Kidney capillary endothelial cell (primary cell): Measurements from ENCODE around the gene ATP13A2.

Source experiments
- DNase-seq: peaks from one replicate; pipeline ENCODE4 v3.0.0-alpha.2; 2018; ENCODE audit warnings: low spot score

The ATP13A2 gene

DNA sequence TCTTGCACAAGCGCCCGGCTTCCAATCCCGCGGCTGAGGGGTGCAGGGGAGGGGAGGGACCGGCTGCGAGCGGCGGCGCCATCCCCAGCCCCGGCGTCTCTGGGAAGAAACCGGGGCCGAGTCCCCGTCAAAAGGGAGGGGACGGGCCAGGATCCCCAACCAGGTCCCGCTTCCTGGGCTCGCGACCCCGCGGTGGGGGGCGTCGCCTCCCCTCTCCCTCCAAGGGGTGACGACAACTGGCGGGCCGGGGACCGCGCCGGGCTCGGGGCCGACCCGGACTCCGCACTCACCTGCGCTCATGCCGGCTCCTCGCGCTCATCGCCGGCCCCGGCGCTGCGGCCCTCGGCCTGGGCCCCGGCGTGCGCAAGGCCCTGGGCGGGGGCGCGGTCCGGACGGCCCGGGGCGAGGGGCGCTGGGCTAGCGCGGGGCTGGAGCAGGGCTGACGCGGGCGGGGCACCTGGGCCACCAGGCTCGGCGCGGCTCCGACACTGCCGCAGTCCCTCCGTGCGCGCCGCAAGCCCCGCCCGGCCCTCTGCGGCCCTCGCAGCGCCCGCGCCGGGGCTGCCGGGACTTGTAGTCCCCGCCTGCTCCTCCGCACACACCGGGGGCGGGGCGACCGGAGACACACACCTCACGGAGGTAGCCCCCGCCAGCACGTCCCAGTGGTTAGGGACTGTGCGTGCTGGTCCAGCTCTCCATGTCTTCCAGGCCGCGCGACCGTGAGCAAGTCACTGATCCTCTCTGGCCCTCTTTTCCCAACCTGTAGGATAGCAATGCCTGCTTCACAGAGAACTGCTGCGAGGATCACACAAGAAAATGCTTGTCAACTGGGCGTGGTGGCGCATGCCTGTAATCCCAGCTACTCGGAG is at the start of gene ATP13A2:
Gene ATP13A2 (minus strand): TSS at position 490 of the 869 bp plus-strand sequence. CDS start 190 bp downstream, at position 300.
- peak; percentile 66 for DNase-seq

DNA sequence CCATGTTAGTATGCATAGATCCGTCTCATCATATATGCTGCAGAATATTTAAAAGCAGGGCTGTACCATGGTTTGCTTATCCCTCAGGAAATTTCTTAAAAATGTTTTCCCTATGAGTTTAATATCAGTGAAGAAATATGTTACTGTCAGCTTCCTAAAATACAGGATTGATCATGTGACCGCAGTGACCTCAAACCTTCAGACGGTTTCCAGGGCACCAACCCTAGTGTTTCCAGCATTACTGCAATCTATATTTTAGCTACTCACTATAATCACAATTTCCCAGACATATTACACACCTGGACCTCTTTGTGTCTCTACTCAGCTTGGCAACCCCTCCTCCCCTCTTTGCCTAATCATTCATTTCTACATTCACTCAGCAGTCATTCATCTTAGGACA is 49.8 kb upstream of the ATP13A2 start:
- DNase-seq: no peak

GRCh38 chr1:17060306-17060749 is 48.6 kb upstream of the ATP13A2 start:
- no peak for DNase-seq

DNA sequence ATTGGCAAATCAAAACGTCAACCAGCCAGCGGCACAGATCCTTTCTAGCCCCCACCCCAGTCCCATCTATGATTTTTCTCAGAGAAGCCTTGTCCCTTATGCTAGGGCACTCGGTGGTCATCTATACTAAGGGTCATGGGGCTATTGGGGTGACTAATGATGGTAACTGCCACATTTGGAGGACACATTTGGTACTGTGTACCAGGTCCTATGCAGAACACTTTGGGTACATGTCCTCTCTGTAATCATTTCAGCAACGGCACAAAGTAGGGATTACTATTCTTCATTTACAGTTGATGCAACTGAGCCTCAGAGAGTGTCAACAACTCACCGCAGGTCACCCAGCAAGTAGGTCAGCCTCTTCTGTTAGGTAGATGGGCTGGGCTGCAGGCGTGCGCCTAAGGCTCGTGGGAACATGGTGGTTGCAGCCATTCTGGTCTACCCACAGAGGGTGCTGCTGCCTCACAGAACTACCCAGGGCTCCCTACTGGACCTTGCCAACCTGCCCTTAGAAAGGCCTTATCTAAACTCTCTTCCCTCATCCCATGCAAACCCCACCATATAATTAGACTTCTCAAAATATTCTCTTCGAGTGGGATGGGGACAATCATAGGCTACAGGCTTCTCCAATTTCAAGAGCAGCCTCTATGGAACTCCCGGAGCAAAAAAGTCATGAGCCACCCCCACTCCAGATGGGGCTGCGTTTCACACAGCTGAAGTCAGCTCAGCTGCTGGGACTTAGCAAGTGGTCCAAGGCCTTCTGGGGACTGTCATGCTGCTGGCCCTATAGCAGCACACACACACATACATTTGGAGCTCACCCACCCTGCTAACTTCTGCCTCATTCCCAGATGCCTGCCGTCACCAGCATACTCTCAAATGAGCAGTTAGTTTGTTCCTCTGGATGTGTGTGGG is 47.9 kb upstream of the ATP13A2 start:
- peak; percentile 76 for DNase-seq

DNA sequence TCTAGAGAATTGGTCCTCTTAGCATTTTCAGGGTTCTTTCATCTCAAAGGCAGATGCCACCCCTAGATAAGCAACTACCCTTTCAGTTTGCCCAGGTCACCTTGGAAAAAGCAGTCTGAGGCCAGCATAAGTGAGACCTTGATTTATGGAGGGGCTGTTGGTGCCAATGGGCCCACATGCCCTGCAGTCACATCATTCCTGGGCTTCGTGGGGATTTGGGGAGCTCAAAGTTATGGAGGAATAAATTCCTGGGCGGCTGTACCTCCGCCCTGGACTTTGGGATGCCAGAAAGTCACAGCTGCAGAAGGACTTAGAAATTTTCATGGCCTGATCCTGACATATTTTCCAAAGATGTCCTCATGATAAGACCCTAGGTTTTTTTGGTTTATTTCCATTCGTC is 44.8 kb upstream of the ATP13A2 start:
- DNase-seq: no peak

- DNase-seq: no peak
These were observed 44.1 kb upstream of the ATP13A2 start for GRCh38 chr1:17055801-17056200.

DNA sequence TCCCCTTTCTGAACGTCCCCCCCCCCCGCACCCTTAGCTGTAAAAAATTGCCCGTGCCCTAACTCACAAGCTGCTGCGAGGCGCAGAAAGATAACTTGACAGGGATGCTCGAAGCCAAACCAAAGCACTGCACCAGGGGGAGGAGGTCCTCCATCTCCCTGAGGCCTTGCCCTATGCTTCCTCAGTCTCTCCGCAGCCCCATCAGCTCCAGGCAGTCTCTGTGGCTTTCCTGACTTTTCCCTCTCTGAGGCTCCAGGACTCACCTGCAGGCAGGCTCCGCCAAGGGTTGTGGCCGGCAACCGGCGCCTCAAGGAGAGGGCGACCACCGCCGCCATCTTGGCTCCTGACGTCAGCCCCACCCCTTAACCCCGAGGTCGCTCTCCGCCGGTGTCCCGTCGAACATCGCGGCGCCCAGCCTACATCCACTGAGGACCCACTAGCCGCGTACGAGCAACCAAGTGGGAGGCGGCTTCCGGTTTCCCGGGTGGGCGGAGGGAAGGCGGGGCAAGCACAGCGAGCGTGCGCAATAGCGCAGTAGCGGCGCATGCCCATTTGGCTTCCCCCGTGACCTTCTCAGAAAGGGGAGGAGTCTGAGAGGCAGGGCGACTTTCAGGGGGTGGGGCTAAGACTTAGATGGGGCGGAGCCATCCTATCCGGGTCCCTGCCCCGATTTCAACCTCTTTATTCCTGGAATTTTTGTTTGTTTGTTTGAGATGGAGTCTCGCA is 42.1 kb upstream of the ATP13A2 start, which contains the start of gene SDHB:
Gene SDHB (minus strand): TSS at position 348 of the 726 bp plus-strand sequence. CDS start 13 bp downstream, at position 335.
- peak; percentile 97 for DNase-seq

DNA sequence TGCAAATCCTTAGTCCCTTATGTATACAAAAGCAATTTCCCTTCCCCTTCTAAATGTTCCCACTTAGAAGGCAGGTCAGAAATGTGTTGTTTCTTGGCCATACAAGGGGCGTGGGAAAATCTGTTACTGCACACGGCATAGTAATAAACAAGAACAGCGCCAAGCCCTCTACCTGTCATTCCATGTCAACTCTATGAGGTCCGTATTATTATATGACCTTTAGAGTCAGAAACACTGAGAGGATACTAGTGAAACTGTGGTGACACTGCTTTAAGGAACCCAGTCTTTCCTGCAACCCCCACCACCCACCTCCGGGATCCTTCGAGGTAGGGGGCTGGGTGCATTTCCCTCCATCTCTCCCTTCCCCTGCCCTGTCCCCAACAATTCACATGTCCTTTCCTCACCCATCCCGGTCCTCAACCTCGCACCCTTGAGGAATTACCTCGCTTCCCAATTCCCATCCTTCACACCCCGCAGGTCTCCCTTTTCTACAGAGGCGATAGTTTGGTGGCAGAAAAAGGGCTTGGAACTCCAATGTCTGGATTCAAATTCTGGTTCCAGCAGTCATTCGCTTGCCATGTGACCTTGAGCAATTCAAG is 41.5 kb upstream of the ATP13A2 start:
- DNase-seq: no peak

- DNase-seq: no peak
These were observed 40.9 kb upstream of the ATP13A2 start for GRCh38 chr1:17052641-17053040.

DNA sequence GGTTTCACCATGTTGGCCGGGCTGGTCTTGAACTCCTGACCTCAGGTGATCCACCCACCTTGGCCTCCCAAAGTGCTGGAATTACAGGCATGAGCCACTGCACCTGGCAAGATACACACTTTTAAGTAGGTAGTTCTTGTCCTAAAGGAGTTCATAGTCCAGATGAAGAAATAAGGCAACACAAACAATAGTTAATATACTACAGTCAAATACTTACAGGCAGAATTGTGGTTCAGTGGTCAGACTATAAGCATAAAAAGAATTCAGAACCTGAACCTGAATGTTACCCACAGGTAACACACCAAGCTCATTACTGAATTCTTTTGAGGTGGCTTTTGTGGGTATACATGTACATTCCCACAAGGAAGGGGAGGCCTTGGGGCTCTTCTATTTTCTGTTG is 40.3 kb upstream of the ATP13A2 start:
- no peak for DNase-seq

GRCh38 chr1:17047924-17048323 is 36.2 kb upstream of the ATP13A2 start:
- no peak for DNase-seq

DNA sequence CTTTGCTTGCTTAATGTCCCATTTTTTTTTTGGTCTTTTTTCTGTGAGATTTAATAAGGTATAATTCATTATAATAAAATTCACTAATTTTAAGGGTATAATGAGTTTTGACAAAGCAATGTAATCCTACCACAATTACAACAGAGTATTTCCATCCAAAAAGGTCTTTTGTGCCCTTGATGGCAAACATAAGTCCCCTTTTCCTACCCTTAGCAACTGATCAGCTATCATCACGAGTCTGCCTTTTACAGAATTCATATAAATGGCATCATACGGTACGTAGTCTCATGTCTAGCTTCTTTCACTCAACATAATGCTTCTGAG is 34.6 kb upstream of the ATP13A2 start:
- no peak for DNase-seq

GRCh38 chr1:17045634-17046333 is 34.1 kb upstream of the ATP13A2 start:
- peak; percentile 57 for DNase-seq

GRCh38 chr1:17045150-17045549 is 33.4 kb upstream of the ATP13A2 start:
- no peak for DNase-seq

DNA sequence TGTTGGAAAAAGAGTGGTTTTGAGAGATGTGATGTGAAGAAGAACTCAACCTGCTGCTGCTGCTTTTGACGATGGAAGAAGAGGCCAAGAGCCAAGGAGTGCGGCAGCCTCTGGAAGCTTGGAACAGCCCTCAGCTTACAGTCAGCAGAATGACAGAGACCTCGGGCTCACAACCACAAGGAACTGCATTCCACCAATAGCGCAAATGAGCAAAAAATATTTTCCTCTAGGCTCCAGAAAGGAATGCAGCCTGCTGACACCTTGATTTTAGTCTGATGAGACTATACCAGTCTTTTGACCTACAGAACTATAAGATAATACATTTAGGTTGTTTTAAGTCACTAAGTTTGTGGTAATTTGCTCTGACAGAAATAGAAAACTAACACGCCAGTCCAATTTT is 31.9 kb upstream of the ATP13A2 start:
- DNase-seq: no peak

- no peak for DNase-seq
These were observed 28.4 kb upstream of the ATP13A2 start for GRCh38 chr1:17040135-17040534.

DNA sequence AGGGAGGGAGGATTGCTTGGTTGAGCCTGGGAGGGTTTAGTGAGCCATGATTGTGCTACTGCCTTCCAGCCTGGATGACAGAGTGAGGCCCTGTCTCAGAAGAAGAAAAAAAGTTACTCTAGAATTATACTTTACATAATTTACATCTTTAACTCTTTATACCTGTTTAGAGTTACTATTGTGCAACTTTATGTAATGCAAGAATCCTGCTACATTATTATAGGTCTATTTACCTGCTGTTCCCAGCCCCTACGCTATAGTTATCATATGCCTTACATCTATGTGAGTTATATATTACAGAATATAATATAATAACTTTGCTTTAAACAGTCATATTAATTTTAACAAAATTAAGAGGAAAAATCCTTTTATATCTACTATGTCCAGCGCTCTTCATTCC is 27.8 kb upstream of the ATP13A2 start:
- DNase-seq: no peak

DNA sequence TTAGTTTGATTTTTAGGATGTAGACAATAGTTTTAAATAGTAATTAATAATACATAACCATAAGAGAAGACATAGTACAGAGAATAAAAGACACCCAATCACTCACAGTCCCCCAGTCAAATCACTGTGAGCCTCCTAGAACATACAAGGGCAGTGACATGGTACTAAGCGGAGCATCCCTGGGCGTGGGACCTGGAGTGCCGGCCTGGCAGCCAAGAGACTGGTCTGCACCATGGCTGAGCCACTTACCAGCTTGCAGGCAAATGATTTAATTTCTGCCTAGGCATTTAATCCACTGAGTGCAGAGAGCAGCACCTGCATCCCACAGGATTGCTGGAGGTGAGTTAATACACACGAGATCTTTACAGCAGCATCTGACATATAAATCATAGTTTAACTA is 21.8 kb upstream of the ATP13A2 start:
- DNase-seq: no peak

GRCh38 chr1:17032741-17033140 is 21.0 kb upstream of the ATP13A2 start:
- no peak for DNase-seq

DNA sequence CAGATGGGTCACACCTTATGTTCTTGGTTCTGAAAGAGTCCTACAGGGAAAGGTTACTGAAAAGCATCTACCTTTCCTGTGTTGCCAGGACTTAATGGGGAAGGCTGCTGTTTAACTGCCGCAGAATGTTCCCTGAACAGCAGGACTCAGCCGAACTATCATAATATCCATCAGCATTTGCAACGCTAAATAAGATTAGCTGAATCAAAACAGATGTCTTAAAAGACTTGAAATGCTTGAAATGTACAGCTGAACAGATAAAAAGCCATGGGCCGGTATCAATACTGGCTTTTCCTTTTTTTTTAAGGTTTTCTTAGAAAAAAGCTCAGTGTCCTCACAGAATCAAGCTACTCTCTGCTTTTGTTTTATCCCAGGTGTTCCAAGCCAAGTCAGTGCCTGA is 19.7 kb upstream of the ATP13A2 start:
- DNase-seq: no peak

- DNase-seq: no peak
These were observed 18.5 kb upstream of the ATP13A2 start for GRCh38 chr1:17030206-17030605.
